Kidney capillary endothelial cell (primary cell): Measurements from ENCODE around the gene ADAMTS6.

Source experiments
- DNase-seq: peaks from one replicate; pipeline ENCODE4 v3.0.0-alpha.2; 2018; ENCODE audit warnings: low spot score

Gene ADAMTS6

DNA sequence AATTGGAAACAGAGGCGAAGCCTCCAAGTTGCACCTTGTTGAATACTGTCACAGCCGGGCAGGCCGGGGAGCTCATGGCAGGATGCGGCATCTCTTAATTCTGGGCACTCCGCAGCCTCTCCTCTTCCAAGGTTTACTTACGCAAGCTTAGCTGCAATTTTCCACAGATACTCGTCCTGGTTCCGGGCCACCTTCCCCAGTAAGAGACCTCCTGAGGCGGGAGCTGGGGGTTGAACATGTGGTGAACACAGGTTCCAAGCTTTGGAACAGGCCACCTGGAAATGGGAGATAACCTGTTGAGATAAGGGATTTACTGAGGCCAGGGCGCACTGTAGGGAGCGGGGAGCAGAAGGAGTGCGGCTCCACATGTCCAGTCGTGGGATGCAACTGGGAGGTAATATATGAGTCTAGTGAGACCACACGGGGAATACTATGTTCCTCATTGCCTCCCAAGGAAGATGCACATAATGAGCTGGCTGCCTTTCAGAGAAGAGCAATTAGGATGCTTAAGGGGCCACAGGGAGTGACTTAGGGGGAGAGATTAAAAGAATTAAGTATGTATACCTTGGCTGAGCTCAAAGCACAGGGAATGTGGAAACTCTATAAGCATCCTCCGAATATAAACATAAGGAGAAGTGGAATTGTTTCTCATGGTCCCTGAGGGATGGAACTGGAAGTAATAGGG, 377.8 kb downstream of the ADAMTS6 start:
- no peak for DNase-seq

DNA sequence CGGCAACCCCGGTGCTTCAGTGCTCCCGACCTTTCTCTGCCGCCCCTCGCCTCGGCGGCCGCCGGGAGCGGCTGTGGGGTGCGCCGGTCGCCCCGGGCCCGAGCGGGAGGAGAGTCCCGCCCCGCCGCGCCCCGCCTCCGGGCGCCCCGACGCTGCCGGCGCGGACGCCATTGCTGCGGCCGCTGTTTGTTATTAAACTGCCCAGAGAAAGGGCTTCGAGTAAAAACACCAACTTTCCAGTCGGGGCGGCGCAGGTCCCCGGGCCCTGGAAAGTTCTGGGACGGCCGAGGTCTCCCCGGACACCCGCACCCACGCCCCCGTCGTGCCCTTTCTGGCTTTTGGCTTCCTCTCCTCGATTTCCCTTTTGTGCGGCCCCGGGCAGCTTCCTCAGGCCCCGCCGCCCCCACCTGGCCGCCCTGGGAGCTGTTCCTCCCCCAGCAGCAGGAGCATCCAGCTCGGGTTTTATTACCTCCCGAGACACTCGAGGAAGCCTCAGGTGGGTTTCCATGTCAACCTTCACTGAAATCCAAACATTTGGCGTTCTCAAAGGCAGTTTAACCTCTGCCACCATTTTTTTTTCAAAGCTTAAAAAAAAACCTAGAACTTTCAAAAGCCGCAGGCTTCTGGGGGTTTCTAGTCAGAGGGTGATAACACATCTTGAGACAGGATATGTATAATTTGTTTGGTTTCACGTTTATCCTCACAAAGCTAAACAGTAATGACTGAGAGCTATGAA, 378.6 kb downstream of the ADAMTS6 start:
- no peak for DNase-seq

DNA sequence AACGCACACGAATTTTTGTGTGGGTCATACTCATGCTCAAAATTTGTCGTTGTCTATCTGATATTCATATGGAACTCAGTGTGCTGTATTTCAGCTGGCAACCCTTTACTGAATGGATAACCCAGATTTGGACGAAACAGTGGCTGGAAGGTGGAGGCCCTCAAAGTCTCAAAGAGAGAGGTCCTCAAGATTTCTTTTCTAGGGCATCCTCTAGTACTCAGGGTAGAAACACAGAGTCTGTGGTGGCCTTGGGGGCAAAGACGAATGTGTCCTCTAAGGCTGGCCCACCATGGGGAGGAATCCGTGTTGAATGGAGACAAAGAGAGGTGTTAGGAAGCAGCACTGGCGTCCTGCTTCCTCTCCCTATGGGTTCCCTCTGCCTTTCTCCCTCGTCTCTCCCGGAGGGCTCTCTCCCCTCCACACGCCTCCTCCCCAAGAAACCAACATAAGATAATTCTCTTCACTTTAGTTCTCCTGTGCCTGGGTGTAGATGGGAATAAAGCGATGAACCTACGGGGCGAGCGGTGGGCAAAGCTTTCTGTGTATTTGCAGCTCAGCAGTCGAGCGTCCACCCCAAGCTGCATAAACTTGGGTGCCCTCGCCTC, 379.2 kb downstream of the ADAMTS6 start:
- peak; percentile 17 for DNase-seq

DNA sequence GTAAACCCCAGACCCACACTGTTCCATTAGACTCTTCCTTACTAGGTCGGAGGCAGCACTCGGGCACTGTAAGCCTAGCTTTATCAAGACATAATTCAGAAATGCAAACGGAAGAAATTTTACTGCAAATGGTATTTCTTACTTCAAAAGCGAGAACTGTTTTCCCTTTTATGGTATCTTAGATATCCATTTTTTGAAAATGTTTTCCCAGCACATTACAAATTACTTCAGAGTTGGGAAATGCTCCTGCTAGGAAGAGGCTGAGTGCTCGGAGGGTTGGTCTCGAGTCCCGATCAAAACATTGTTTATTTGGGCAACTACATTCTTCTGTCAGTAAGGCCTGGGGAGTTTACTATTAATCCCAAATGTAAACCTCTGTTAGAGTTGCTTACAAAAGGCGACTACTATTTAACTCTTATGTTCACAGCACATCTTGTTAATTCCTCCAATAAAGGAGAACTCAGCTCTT, 380.1 kb downstream of the ADAMTS6 start:
- DNase-seq: no peak

DNA sequence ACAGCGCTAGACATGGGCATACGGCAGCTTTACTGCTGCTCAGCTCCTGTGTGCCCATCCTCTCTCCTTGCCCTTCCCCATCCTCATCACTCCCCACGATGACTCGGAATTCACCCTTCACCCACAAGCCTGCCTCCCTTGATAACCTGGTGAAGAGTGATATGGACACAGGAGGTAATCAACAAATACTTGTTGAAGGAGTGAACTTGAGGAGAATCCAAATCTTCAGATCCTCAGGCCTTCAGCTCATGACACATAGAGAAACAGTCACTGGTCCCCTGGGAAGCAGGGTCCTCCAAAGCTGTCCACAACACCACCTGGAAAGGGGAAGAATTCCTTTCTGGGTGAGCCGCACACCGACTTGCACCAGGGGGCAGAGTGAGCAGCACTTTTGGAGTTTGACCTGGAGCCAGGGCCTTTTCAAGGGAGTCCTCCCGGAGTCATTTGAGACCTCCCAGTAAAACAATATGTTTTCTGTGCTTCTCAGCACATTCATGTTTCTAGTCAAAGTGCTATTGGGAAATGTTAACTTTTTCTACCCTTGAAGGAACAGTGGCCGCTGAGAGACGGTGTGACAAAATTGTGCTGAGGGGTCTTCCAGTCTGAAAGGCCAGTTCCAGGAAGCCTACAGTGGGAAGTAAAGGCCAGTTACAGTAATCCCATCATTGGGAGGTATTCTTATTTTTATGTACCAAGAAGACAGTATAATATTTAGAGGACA, 380.6 kb downstream of the ADAMTS6 start:
- DNase-seq: peak; percentile 72
